ENCODE results near the gene FEM1C. TPM values are rescaled to one million over a fixed set of nuclear protein-coding genes. Genes with fewer than 3 reads are reported as not detected.

The FEM1C gene
- total and polyA plus RNA-seq, 10 of the 15 experiments (the other 5 are each of a cell fraction or from before 2014, with no cell fraction given), result 1.9 to 15.6 (median 8.0) TPM

GRCh38 chr5:115557667-115558387, 13.3 kb upstream of the FEM1C start:
- H3K79me2 ChIP-seq (ENCODE audit: control insufficient read depth, insufficient read depth, low read length), result no peaks in the 10 kb centered on the region
- H3K4me2 ChIP-seq (ENCODE audit: control insufficient read depth, insufficient read depth), result no peak overlapping the region
- no peaks in the 10 kb centered on the region for H3K4me1 ChIP-seq (ENCODE audit: control insufficient read depth, insufficient read depth, low read length)
- BruUV-seq (replicated peaks), result no TSS peak
- 83% methylated on average over 3 of the region's 3 CpGs for WGBS (ENCODE audit: insufficient coverage, insufficient replicate concordance, low lambda C conversion rate, missing lambda C conversion rate)
- ChIA-PET CTCF (interaction anchor here (0.7 kb wide), 1 partner anchor 191 kb away, joined by 3 read pairs; no protein-coding TSS in a partner anchor), POLR2A (no interaction called here), SMC1A (ENCODE audit: uncharacterized antibody, unreplicated experiment) (interaction anchor here (4.8 kb wide), 1 partner anchor 17 kb away, joined by 32 read pairs; no protein-coding TSS in a partner anchor), RAD21 (ENCODE audit: unreplicated experiment) (no interaction called here)
- no peak overlapping the region for H3K4me3 ChIP-seq
- H3K9ac ChIP-seq (ENCODE audit: control insufficient read depth, insufficient read depth, low read length), result no peak overlapping the region
- no peak for FAIRE-seq
- no peak for ATAC-seq
- in situ Hi-C loops (cut with MboI) (no loop called here), intact Hi-C loops (cut with micrococcal nuclease; ENCODE audit: unreplicated experiment) (no loop called here)
- no peak overlapping the region for H2AFZ ChIP-seq (ENCODE audit: control insufficient read depth, low read depth, low read length)
- no peak for DNase-seq (ENCODE audit: low read depth, low spot score)
- no peak overlapping the region for H3K27ac ChIP-seq (ENCODE audit: control insufficient read depth, insufficient read depth)
- no peaks in the 10 kb centered on the region; the same call in 2 of the 3 replicates for H3K9me3 ChIP-seq (replicated peaks; ENCODE audit: control insufficient read depth, insufficient read depth, low read length)
- H3K27me3 ChIP-seq (replicated peaks in 1 of 2; ENCODE audit: control insufficient read depth in 2 of 2, insufficient read depth in 2 of 2, low read length in 1 of 2), result no peaks in the 10 kb centered on the region
- TF ChIP-seq ZBED1 (IDR thresholded peaks at IDR 0.05; ENCODE audit: borderline replicate concordance) (no peak), CEBPB (IDR thresholded peaks at IDR 0.05; ENCODE audit: borderline replicate concordance in 1 of 2, low read depth in 2 of 2, low read length in 2 of 2) (no peak), IKZF1 (conservative IDR thresholded peaks at IDR 0.05) (no peak), RELA (IDR thresholded peaks at IDR 0.05; ENCODE audit: borderline replicate concordance, partially characterized antibody) (no peak), SMC3 (IDR thresholded peaks at IDR 0.05; ENCODE audit: borderline replicate concordance, low read length) (no peak), PRDM15 (CRISPR knock-in tag; IDR thresholded peaks at IDR 0.05) (no peak), TARDBP (IDR thresholded peaks at IDR 0.05; ENCODE audit: borderline replicate concordance) (no peak), REST (IDR thresholded peaks at IDR 0.05; ENCODE audit: low read depth, low read length) (no peak), CUX1 (IDR thresholded peaks at IDR 0.05; ENCODE audit: insufficient replicate concordance, low read depth, low read length) (no peak)
- H3K36me3 ChIP-seq (ENCODE audit: control insufficient read depth in 2 of 2, insufficient read depth in 2 of 2, low read length in 1 of 2), result no peaks in the 10 kb centered on the region
- H4K20me1 ChIP-seq (ENCODE audit: control insufficient read depth, insufficient read depth), result no peaks in the 10 kb centered on the region

Measured in GM12878 (cell line).